ENCODE data around the gene TCL1B. TPM values are rescaled to one million over a fixed set of nuclear protein-coding genes. Genes with fewer than 3 reads are reported as not detected.

TCL1B gene
- total RNA-seq, 6 experiments from 2014 or later: not detected

DNA sequence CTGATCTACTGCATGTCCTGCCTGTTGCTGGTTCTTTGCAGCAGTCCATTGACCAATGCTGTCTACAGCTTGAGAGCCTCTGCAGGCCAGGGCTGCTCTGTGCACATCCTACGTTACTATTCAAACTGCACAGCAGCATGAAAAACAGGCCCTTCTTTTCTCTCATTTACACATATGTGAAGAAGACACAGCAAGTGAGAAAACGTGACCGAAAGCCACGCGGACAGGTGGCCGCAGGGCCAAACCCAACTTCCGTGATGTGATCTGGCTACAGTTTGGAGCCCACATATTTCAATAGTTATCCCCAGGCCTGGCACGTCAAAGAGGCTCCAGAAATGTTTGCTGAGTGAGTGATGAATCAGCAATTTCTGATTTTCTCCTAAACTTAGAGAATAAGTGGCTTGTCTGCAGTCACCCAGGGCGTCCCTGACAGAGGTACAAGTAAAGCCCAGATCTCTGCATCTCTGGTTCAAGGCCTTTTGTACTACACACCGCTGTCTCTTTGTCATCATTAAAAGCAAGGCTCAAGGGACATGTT is 17.9 kb upstream of the TCL1B start:
- Mint-ChIP-seq H3K9me3 (peaks cover 21% of the 10 kb centered on the region), H3K4me3 (no peak overlapping the region), H3K4me1 (ENCODE audit: low read depth) (no peaks in the 10 kb centered on the region), H3K27me3 (ENCODE audit: insufficient read depth) (peaks cover 5% of the 10 kb centered on the region), H3K36me3 (ENCODE audit: low read depth) (no peaks in the 10 kb centered on the region), H3K27ac (no peak overlapping the region)
- TF ChIP-seq, protein P1, sequence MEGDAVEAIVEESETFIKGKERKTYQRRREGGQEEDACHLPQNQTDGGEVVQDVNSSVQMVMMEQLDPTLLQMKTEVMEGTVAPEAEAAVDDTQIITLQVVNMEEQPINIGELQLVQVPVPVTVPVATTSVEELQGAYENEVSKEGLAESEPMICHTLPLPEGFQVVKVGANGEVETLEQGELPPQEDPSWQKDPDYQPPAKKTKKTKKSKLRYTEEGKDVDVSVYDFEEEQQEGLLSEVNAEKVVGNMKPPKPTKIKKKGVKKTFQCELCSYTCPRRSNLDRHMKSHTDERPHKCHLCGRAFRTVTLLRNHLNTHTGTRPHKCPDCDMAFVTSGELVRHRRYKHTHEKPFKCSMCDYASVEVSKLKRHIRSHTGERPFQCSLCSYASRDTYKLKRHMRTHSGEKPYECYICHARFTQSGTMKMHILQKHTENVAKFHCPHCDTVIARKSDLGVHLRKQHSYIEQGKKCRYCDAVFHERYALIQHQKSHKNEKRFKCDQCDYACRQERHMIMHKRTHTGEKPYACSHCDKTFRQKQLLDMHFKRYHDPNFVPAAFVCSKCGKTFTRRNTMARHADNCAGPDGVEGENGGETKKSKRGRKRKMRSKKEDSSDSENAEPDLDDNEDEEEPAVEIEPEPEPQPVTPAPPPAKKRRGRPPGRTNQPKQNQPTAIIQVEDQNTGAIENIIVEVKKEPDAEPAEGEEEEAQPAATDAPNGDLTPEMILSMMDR (IDR thresholded peaks at IDR 0.05): no peak
- DNase-seq: no peak

DNA sequence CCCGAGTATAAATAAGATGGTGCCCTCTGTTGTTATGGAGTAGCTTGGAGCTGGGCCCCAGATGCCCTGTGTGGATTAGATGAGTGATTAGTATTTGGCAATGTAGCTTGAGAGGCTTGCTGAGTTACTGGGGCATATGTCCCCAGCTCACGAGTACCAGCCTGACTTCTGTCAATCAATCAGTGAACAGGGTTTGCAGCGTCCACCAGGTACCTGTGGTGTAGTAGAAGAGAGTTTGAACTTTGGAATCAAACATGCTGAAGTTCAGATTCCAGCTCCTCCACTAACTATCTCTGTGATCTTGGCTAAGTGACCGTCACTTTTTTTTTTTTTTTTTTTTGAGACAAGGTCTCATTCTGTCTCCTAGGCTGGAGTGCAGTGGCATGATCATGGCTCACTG is 11.6 kb upstream of the TCL1B start:
- Mint-ChIP-seq H3K27me3 (ENCODE audit: insufficient read depth) (no peaks in the 10 kb centered on the region; the same call in 1 of the 2 replicates), H3K4me3 (no peak overlapping the region), H3K27ac (no peak overlapping the region), H3K36me3 (ENCODE audit: low read depth) (no peaks in the 10 kb centered on the region), H3K9me3 (peaks cover 21% of the 10 kb centered on the region), H3K4me1 (ENCODE audit: low read depth) (no peaks in the 10 kb centered on the region)
- DNase-seq: no peak
- TF ChIP-seq, protein P1 (IDR thresholded peaks at IDR 0.05): no peak

GRCh38 chr14:95675486-95675885 is 10.7 kb upstream of the TCL1B start:
- H3K4me1 Mint-ChIP-seq (ENCODE audit: low read depth): no peaks in the 10 kb centered on the region
- H3K27me3 Mint-ChIP-seq (ENCODE audit: insufficient read depth): no peaks in the 10 kb centered on the region; the same call in 1 of the 2 replicates
- H3K9me3 Mint-ChIP-seq: peaks cover 21% of the 10 kb centered on the region
- no peak overlapping the region for H3K27ac Mint-ChIP-seq
- TF ChIP-seq, protein P1 (IDR thresholded peaks at IDR 0.05): no peak
- H3K36me3 Mint-ChIP-seq (ENCODE audit: low read depth): no peaks in the 10 kb centered on the region
- no peak for DNase-seq
- no peak overlapping the region for H3K4me3 Mint-ChIP-seq

GRCh38 chr14:95677179-95677835 is 8.9 kb upstream of the TCL1B start:
- no peaks in the 10 kb centered on the region for H3K4me1 Mint-ChIP-seq (ENCODE audit: low read depth)
- no peak overlapping the region for H3K27ac Mint-ChIP-seq
- H3K27me3 Mint-ChIP-seq (ENCODE audit: insufficient read depth): no peaks in the 10 kb centered on the region
- TF ChIP-seq, protein P1 (IDR thresholded peaks at IDR 0.05): no peak
- H3K4me3 Mint-ChIP-seq: no peak overlapping the region
- no peak for DNase-seq
- H3K36me3 Mint-ChIP-seq (ENCODE audit: low read depth): no peaks in the 10 kb centered on the region
- peaks cover 14% of the 10 kb centered on the region for H3K9me3 Mint-ChIP-seq

GRCh38 chr14:95679148-95679815 is 6.9 kb upstream of the TCL1B start:
- no peak overlapping the region for H3K27ac Mint-ChIP-seq
- TF ChIP-seq, protein P1 (IDR thresholded peaks at IDR 0.05): no peak
- H3K4me1 Mint-ChIP-seq (ENCODE audit: low read depth): no peaks in the 10 kb centered on the region
- H3K36me3 Mint-ChIP-seq (ENCODE audit: low read depth): no peaks in the 10 kb centered on the region
- H3K9me3 Mint-ChIP-seq: peaks cover 18% of the 10 kb centered on the region
- no peaks in the 10 kb centered on the region for H3K27me3 Mint-ChIP-seq (ENCODE audit: insufficient read depth)
- no peak for DNase-seq
- H3K4me3 Mint-ChIP-seq: no peak overlapping the region
